OCI-LY1 (cell line): ENCODE data around the gene CFAP210.

Experiments used
- H2AFZ ChIP-seq: fragments of 200-600 bp; sonication (generic), shearing (Covaris generic); 2 replicates; pipeline ENCODE4 v1.6.0; 2014; ENCODE audit warnings: antibody characterized with exemption, mild to moderate bottlenecking, low read length
- H3F3A ChIP-seq: fragments of 200-600 bp; sonication (generic), shearing (Covaris generic); 2 replicates; pipeline ENCODE4 v1.6.0; 2014; ENCODE audit warnings: mild to moderate bottlenecking, antibody characterized with exemption, low read length, moderate library complexity; ENCODE audit not compliant: insufficient read depth
- H3K27ac ChIP-seq: fragments of 200-600 bp; sonication (generic); 2 replicates; pipeline ENCODE4 v1.5.1; 2014; ENCODE audit warnings: low read length, mixed run types, mild to moderate bottlenecking, low read depth; ENCODE audit not compliant: poor library complexity, severe bottlenecking
- H3K27me3 ChIP-seq: fragments of 200-600 bp; sonication (generic); 2 replicates; pipeline ENCODE4 v1.6.0; 2014; ENCODE audit warnings: antibody characterized with exemption, mild to moderate bottlenecking, low read length, moderate library complexity; ENCODE audit not compliant: insufficient read depth
- H3K36me3 ChIP-seq: fragments of 200-600 bp; sonication (generic); 2 replicates; pipeline ENCODE4 v1.6.1; 2014; ENCODE audit warnings: mild to moderate bottlenecking, antibody characterized with exemption, low read length, moderate library complexity, mixed read lengths; ENCODE audit not compliant: insufficient read depth
- H3K4me1 ChIP-seq: fragments of 200-600 bp; sonication (generic); 2 replicates; pipeline ENCODE4 v1.5.1; 2014; ENCODE audit warnings: mild to moderate bottlenecking, low read length, moderate library complexity; ENCODE audit not compliant: insufficient read depth, severe bottlenecking
- H3K4me2 ChIP-seq: fragments of 200-600 bp; sonication (generic), shearing (Covaris generic); 2 replicates; pipeline ENCODE4 v1.6.1; 2014; ENCODE audit warnings: low read length
- H3K4me3 ChIP-seq: fragments of 200-600 bp; sonication (generic); 2 replicates; pipeline ENCODE4 v1.5.1; 2014; ENCODE audit warnings: low read length, low read depth, mild to moderate bottlenecking, mixed read lengths; ENCODE audit not compliant: poor library complexity, severe bottlenecking
- H3K79me2 ChIP-seq: fragments of 200-600 bp; shearing (Covaris generic); 2 replicates; pipeline ENCODE4 v1.6.1; 2016; ENCODE audit warnings: mixed run types, low read length, mixed read lengths; ENCODE audit not compliant: insufficient read depth
- H3K9ac ChIP-seq: fragments of 200-600 bp; sonication (generic), shearing (Covaris generic); 2 replicates; pipeline ENCODE4 v1.6.1; 2014; ENCODE audit warnings: mild to moderate bottlenecking, low read length, mixed read lengths
- H3K9me2 ChIP-seq: fragments of 200-600 bp; sonication (generic), shearing (Covaris generic); 2 replicates; pipeline ENCODE4 v1.6.1; 2014; ENCODE audit warnings: low read depth, mild to moderate bottlenecking, low read length, mixed read lengths
- H3K9me3 ChIP-seq: fragments of 200-600 bp; shearing (Covaris generic); 2 replicates; pipeline ENCODE4 v1.6.1; 2014; ENCODE audit warnings: low read length, mixed read lengths
- H4K20me1 ChIP-seq: fragments of 200-600 bp; sonication (generic), shearing (Covaris generic); 2 replicates; pipeline ENCODE4 v1.6.0; 2016; ENCODE audit warnings: mild to moderate bottlenecking, low read length; ENCODE audit not compliant: insufficient read depth
- CTCF ChIP-seq: fragments of 200-600 bp; sonication (generic), shearing (Covaris generic); IDR thresholded peaks from 2 replicates; pipeline ENCODE4 v1.5.1; 2017; ENCODE audit warnings: mild to moderate bottlenecking, antibody characterized with exemption, low read length, moderate library complexity, mixed read lengths
- EZH2 ChIP-seq: fragments of 200-600 bp; sonication (generic), shearing (Covaris generic); IDR thresholded peaks from 2 replicates; pipeline ENCODE4 v1.8.0; 2017; ENCODE audit warnings: borderline replicate concordance, mixed run types, mild to moderate bottlenecking, antibody characterized with exemption, low read length, moderate library complexity, mixed read lengths

CFAP210 gene

GRCh38 chr2:169673106-169673505 lies 21.1 kb downstream of the CFAP210 start:
- H3K4me1 ChIP-seq: no peaks in the 10 kb centered on the region

GRCh38 chr2:169672406-169672805 lies 21.8 kb downstream of the CFAP210 start:
- TF ChIP-seq CTCF (no peak), EZH2 (no peak)
- Histone ChIP-seq H3K9ac (no peak overlapping the region), H3K9me3 (no peaks in the 10 kb centered on the region), H3K4me2 (no peak overlapping the region), H3K27ac (no peak overlapping the region), H4K20me1 (no peaks in the 10 kb centered on the region), H3K79me2 (no peaks in the 10 kb centered on the region), H3K4me3 (no peak overlapping the region), H3K27me3 (no peaks in the 10 kb centered on the region), H3F3A (no peaks in the 10 kb centered on the region), H2AFZ (no peak overlapping the region), H3K36me3 (no peaks in the 10 kb centered on the region), H3K9me2 (no peaks in the 10 kb centered on the region), H3K4me1 (no peaks in the 10 kb centered on the region)

More at GRCh38 chr2:169673106-169673505, 21.1 kb downstream of the CFAP210 start:
- no peaks in the 10 kb centered on the region for H3K27me3 ChIP-seq
- H3F3A ChIP-seq: no peaks in the 10 kb centered on the region
- TF ChIP-seq CTCF (no peak), EZH2 (no peak)
- no peaks in the 10 kb centered on the region for H3K9me3 ChIP-seq
- no peak overlapping the region for H3K4me2 ChIP-seq
- no peaks in the 10 kb centered on the region for H3K9me2 ChIP-seq
- H3K79me2 ChIP-seq: no peaks in the 10 kb centered on the region
- H4K20me1 ChIP-seq: no peaks in the 10 kb centered on the region
- H3K27ac ChIP-seq: no peak overlapping the region
- no peaks in the 10 kb centered on the region for H3K36me3 ChIP-seq
- H2AFZ ChIP-seq: no peak overlapping the region
- H3K9ac ChIP-seq: no peak overlapping the region
- H3K4me3 ChIP-seq: no peak overlapping the region

- Histone ChIP-seq H3K4me2 (no peak overlapping the region), H3K27ac (no peak overlapping the region), H3K36me3 (no peaks in the 10 kb centered on the region), H2AFZ (no peak overlapping the region), H3K9me3 (no peaks in the 10 kb centered on the region), H3K9me2 (no peaks in the 10 kb centered on the region), H3K4me3 (no peak overlapping the region), H3K27me3 (no peaks in the 10 kb centered on the region), H3K4me1 (no peaks in the 10 kb centered on the region), H4K20me1 (no peaks in the 10 kb centered on the region), H3F3A (no peaks in the 10 kb centered on the region), H3K79me2 (no peaks in the 10 kb centered on the region), H3K9ac (no peak overlapping the region)
- TF ChIP-seq EZH2: no peak
- TF ChIP-seq CTCF: no peak
Observed at GRCh38 chr2:169670937-169671336, 23.3 kb downstream of the CFAP210 start.
